Upper lobe of left lung (tissue), 4 donors: ENCODE measurements around the gene RAB44.

Experiments
- POLR2A ChIP-seq, 4 donors: fragments of 450-650 bp; IDR thresholded peaks; one replicate each; pipeline ENCODE4 v1.5.1; 2016 to 2017; ENCODE audit warnings: antibody characterized with exemption in 4 of 4, mild to moderate bottlenecking in 2 of 4
- TF ChIP-seq, protein P1 (sequence below), 6 experiments: fragments of 450-650 bp in 4 of 6; fragments of 200-600 bp in 2 of 6; sonication (generic) in 2 of 6; IDR thresholded peaks; one replicate each; pipeline ENCODE4 v1.5.1; 2016 to 2019; ENCODE audit warnings: antibody characterized with exemption in 6 of 6

DNA sequence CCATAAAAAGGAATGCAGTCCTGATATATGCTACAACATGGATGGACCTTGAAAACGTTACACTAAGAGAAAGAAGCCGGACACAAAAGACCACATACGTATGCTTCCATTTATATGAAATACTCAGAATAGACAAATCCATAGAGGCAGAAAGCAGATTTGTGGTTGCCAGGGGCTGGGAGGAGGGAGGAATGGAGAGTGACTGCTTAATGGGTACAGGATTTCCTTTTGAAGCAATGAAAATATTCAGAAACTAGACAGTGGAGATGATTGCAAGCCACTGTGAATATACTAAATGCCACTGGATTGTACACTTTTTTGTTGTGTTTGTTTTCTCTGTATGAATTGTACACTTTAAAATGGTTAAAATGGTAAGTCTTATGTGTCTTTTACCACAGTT lies 48.5 kb upstream of the RAB44 start:
- TF ChIP-seq, protein P1, sequence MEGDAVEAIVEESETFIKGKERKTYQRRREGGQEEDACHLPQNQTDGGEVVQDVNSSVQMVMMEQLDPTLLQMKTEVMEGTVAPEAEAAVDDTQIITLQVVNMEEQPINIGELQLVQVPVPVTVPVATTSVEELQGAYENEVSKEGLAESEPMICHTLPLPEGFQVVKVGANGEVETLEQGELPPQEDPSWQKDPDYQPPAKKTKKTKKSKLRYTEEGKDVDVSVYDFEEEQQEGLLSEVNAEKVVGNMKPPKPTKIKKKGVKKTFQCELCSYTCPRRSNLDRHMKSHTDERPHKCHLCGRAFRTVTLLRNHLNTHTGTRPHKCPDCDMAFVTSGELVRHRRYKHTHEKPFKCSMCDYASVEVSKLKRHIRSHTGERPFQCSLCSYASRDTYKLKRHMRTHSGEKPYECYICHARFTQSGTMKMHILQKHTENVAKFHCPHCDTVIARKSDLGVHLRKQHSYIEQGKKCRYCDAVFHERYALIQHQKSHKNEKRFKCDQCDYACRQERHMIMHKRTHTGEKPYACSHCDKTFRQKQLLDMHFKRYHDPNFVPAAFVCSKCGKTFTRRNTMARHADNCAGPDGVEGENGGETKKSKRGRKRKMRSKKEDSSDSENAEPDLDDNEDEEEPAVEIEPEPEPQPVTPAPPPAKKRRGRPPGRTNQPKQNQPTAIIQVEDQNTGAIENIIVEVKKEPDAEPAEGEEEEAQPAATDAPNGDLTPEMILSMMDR (IDR thresholded peaks at IDR 0.05) = no peak
- TF ChIP-seq POLR2A (IDR thresholded peaks at IDR 0.05) = no peak
